Osteocyte (in vitro differentiated cells): ENCODE data around the gene KRT80. TPM values are rescaled to one million over a fixed set of nuclear protein-coding genes. Genes with fewer than 3 reads are reported as not detected.

Experiments
- DNase-seq: peaks from one replicate; pipeline ENCODE4 v3.0.0; 2021; ENCODE audit warnings: mixed read lengths; ENCODE audit not compliant: unreplicated experiment; ENCODE audit errors: extremely low spot score
- H3K27ac Mint-ChIP-seq: one replicate; pipeline ENCODE4 v1.8.0; 2021; ENCODE audit warnings: mild to moderate bottlenecking, mixed read lengths; ENCODE audit not compliant: unreplicated experiment
- H3K27me3 Mint-ChIP-seq: one replicate; pipeline ENCODE4 v1.8.0; 2021; ENCODE audit warnings: mixed read lengths; ENCODE audit not compliant: unreplicated experiment
- H3K36me3 Mint-ChIP-seq: one replicate; pipeline ENCODE4 v1.8.0; 2021; ENCODE audit warnings: mixed read lengths; ENCODE audit not compliant: unreplicated experiment
- H3K4me1 Mint-ChIP-seq: one replicate; pipeline ENCODE4 v1.8.0; 2021; ENCODE audit warnings: mixed read lengths; ENCODE audit not compliant: unreplicated experiment
- H3K4me3 Mint-ChIP-seq: one replicate; pipeline ENCODE4 v1.8.0; 2021; ENCODE audit warnings: mild to moderate bottlenecking, moderate library complexity, mixed read lengths; ENCODE audit not compliant: unreplicated experiment
- H3K9me3 Mint-ChIP-seq: one replicate; pipeline ENCODE4 v1.8.0; 2021; ENCODE audit warnings: mixed read lengths; ENCODE audit not compliant: unreplicated experiment
- CTCF ChIP-seq: fragments of 200-600 bp; sonication (generic); IDR thresholded peaks from 2 replicates; pipeline ENCODE4 v1.5.0; 2021; ENCODE audit warnings: antibody characterized with exemption, mild to moderate bottlenecking, moderate library complexity
- total RNA-seq: library from RNA; stranded (reverse); gene quantifications from 2 replicates; pipeline ENCODE4 v1.2.1, GENCODE V29; 2021

Gene KRT80
- total RNA-seq, 1 donor from 2014 or later = 9.9 TPM

DNA sequence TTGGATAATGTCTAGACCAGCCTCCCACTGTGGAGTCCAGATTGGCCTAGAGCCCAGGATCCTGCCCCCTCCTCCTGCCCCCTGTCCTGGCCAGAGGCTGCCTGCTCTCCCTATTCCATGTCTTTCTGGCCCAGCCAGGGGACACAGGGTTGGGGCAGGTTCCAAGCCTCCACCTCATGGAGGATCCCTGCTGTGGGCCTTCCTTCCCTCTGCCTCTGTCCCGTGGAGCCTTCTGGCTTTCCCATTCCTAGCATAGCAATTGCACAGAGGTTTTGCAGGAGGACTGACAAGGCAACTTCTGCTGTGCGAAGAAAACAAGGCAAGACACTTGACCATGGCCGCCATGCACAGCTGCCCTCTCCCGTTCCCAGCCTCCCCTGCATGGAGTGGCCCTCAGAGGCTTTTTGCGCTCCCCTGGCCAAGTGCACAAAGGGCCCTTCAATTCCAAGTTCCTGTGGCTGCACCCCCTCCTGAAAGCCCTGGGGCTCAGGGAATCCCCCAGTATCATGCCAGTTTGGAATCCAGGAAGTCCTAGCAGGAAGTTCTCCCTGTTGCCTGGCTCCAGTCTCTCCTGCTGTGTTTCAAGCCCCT, 42.1 kb downstream of the KRT80 start:
- no peak for DNase-seq
- Mint-ChIP-seq H3K4me3 (no peak overlapping the region), H3K27ac (peak overlapping the region; percentile 96), H3K36me3 (no peaks in the 10 kb centered on the region), H3K27me3 (no peaks in the 10 kb centered on the region), H3K9me3 (no peaks in the 10 kb centered on the region), H3K4me1 (peaks cover 66% of the 10 kb centered on the region)
- TF ChIP-seq CTCF = no peak

GRCh38 chr12:52149182-52149641, 42.6 kb downstream of the KRT80 start:
- Mint-ChIP-seq H3K27ac (peak overlapping the region; percentile 96), H3K36me3 (no peaks in the 10 kb centered on the region)

GRCh38 chr12:52148464-52149181, 43.2 kb downstream of the KRT80 start:
- peak overlapping the region; percentile 96 for H3K27ac Mint-ChIP-seq
- H3K36me3 Mint-ChIP-seq = no peaks in the 10 kb centered on the region
- no peak overlapping the region for H3K4me3 Mint-ChIP-seq
- peaks cover 76% of the 10 kb centered on the region for H3K4me1 Mint-ChIP-seq
- H3K27me3 Mint-ChIP-seq = no peaks in the 10 kb centered on the region
- TF ChIP-seq CTCF = no peak
- no peak for DNase-seq
- H3K9me3 Mint-ChIP-seq = no peaks in the 10 kb centered on the region

More at GRCh38 chr12:52149182-52149641, 42.6 kb downstream of the KRT80 start:
- H3K4me1 Mint-ChIP-seq = peaks cover 70% of the 10 kb centered on the region
- DNase-seq = no peak
- no peaks in the 10 kb centered on the region for H3K9me3 Mint-ChIP-seq
- no peak for TF ChIP-seq CTCF
- H3K27me3 Mint-ChIP-seq = no peaks in the 10 kb centered on the region
- H3K4me3 Mint-ChIP-seq = no peak overlapping the region

GRCh38 chr12:52147964-52148463, 43.8 kb downstream of the KRT80 start:
- Mint-ChIP-seq H3K36me3 (no peaks in the 10 kb centered on the region), H3K4me3 (no peak overlapping the region), H3K9me3 (no peaks in the 10 kb centered on the region), H3K27me3 (no peaks in the 10 kb centered on the region), H3K27ac (peak overlapping the region; percentile 96), H3K4me1 (peaks cover 81% of the 10 kb centered on the region)
- TF ChIP-seq CTCF = no peak
- no peak for DNase-seq

GRCh38 chr12:52147367-52147963, 44.3 kb downstream of the KRT80 start:
- peak; percentile 97 for DNase-seq
- no peaks in the 10 kb centered on the region for H3K9me3 Mint-ChIP-seq
- no peaks in the 10 kb centered on the region for H3K27me3 Mint-ChIP-seq
- H3K36me3 Mint-ChIP-seq = no peaks in the 10 kb centered on the region
- no peak overlapping the region for H3K4me3 Mint-ChIP-seq
- peaks cover 81% of the 10 kb centered on the region for H3K4me1 Mint-ChIP-seq
- TF ChIP-seq CTCF = no peak
- peak overlapping the region; percentile 96 for H3K27ac Mint-ChIP-seq
